ENCODE measurements around the gene MSH3.
"Not testable (repeated sequence)": the region's sequence is repeated elsewhere in the genome, so short reads cannot be mapped to it uniquely, and the experiment has no call there.

MSH3 gene

DNA sequence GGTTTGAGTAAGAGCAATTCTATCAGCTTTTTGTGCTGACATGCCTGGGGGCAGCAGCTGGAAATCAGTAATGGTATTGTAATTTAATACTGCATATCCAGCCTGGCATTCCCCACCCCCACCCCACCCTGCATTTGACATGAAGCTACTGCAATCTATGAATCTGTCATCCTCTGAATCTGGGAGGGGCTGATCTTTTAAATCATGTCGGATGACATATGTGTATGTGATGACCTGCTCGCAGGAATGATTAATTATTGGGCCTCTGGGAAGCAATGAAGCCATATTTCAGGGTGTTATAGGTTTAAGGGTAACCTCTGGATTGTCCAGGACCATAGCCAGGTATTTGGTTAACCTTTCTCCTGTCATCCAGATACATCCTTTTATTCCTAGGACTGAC is 241.1 kb downstream of the MSH3 start:
- DNase-seq (ENCODE audit: low spot score) (no peak), FAIRE-seq (no peak)

DNA sequence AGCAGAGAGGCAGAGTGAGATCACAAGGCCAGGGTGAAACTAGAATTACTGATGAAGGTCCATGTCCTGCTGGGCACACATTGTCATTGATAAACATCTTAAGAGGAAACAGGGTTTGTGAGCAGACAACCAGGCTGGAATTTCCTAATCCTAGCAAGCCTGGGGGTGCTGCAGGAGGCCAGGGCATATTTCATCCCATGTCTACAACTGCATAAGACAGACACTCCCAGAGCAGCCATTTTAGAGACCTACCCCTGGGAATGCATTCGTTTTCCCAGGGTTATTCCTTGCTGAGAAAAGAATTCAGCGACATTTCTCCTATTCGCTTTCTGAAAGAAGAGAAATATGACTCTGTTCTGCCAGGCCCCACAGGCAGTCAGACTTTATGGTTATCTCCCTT is 248.2 kb downstream of the MSH3 start:
- FAIRE-seq; DNase-seq (ENCODE audit: low spot score): not testable (repeated sequence)

DNA sequence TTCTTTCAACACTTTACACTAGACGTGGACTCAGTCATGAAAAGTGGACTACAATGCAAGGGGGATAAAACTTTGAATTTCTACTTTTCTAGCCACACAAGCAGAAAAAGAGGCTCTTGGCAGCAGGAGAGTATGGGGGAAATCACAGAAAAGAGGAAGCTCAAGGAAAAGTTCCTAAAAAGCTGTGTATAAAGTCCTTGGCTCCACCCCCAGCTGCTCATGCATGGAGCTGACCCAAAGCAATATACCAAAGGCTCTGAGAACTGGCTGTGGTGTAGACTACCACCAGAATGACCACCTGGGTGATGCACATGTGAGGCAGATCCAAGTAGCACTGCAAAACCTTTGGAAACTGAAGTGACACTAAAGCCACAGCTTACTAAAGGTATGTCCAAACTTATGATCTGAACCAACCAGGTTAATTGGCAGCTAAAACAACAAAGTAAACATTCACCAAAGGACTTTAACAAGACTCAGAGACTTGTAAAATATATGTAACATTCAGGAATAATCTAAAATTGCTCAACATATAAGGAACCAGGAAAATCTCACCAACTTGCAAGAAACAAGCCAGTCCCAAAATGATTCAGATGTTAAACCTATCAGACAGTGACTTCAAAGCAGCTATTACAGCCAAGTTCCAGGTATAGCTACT is 250.2 kb downstream of the MSH3 start:
- FAIRE-seq (no peak), DNase-seq (ENCODE audit: low spot score) (no peak)

DNA sequence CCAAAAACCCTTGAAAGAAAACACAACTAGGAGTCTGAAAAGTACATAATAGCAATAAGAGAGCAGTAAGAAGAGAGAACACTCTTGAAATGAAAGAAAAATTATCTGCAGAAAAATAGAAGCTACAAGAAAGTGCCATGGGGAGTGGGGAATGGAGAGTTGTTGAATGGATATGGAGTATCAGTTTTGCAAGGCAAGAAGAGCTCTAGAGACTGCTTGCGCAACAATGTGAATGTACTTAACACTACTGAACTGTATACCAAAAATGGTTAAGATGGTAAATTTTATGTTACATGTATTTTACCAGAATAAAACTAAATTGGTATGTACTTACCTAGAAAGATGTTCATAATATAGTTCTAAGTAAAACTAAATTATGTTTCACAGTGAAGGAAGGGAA is 251.0 kb downstream of the MSH3 start:
- FAIRE-seq = no peak

DNA sequence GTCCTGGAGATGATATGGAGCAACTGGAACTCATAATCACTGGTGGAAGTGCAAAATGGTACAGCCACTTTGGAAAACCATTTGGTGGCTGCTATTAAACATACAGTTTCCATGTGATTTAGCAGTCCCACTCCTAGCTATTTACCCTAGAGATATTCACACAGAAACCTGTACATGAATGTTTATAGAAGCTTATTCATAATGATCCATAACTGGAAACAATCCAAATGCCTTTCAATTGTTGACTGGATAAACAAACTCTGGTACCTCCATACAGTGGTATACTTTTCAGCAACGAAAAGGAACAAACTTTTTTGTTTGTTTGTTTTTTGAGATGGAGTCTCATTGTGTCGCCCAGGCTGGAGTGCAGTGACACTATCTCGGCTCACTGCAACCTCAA is 258.0 kb downstream of the MSH3 start:
- FAIRE-seq (no peak), DNase-seq (ENCODE audit: low spot score) (no peak)

More for the DNA sequence above, 251.0 kb downstream of the MSH3 start:
- no peak for DNase-seq (ENCODE audit: low spot score)

DNA sequence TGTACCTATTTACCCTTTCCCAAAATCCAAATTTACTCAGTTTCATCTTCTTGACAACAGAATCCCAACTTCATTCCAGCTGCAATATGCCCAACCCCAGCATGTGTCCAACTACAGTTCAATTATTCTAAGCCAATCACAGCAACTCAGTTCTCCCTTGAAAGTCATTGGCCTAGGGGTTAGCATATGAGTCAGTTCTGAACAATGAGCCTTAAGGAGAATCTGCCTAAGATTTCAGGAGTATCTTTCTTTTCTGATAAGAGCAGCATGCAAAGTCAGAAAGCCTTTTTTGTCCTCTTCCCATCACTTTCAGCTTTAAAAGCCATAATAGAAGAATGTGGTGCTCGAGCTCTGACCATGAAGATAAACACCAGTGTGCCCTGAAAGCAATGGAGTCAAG is 261.3 kb downstream of the MSH3 start:
- FAIRE-seq (no peak), DNase-seq (ENCODE audit: low spot score) (no peak)

DNA sequence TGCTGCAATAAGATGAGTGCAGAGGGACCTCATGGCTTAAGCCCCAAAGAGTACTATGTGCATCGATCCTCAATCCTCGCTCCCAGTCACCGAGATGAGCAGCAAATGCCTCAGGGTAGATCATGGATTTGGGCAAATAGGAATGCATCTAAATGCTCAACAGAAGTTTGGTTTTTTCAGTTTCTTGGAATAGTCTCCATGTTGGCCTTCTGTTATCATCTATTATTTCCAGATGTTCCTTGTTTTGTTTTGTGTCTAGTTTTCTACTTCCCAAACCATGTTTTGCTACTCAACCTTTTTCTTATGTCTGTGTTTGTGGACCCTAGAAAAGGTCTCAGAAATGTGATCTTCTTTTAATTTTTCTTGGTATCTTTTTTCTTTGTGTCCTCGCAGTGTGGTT is 262.2 kb downstream of the MSH3 start:
- no peak for FAIRE-seq

DNA sequence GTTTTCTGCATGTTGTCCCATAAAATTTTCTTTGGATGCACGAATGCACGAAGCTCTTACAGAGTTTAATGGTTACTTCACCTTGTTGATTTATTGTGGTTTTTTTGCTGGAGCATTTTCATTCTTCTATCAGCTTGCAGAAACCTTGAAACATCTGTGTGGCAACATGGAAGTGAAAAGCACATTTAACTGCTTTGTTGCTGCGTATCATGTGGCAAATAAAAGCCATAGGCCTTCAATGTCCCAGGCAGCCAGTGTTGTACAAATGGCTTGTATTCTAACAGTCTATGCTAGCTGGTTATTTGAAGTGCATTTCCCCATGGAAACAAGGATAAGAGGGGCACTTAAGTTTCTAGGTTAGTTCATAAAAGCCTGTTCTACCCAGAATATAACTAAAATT is 263.2 kb downstream of the MSH3 start:
- FAIRE-seq (no peak), DNase-seq (ENCODE audit: low spot score) (no peak)

More for the DNA sequence above, 262.2 kb downstream of the MSH3 start:
- no peak for DNase-seq (ENCODE audit: low spot score)

DNA sequence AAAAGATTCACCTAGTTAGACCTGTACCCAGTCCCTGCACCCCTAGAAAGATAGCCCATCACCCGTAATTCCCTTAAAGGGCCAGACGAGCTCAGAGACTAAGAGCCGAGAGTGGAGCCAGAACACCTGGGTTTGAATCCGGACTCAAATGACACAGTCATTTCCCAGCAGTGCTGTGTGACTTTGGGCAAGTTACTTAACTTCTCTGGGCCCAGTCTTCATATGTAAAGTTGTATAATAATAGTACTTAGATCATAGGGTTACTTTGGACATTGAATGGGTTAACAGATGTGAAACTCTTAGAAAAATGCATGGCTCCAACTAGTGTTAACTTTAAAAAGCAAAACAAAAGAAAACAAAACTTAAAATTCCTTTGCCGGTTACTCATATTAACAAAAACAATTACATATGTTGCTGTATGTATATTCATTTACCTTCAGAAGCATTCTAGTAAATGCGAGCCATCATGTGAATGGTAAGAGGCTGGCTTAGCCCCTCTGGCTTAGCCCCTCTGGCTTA is 265.3 kb downstream of the MSH3 start:
- no peak for FAIRE-seq
- no peak for DNase-seq (ENCODE audit: low spot score)

DNA sequence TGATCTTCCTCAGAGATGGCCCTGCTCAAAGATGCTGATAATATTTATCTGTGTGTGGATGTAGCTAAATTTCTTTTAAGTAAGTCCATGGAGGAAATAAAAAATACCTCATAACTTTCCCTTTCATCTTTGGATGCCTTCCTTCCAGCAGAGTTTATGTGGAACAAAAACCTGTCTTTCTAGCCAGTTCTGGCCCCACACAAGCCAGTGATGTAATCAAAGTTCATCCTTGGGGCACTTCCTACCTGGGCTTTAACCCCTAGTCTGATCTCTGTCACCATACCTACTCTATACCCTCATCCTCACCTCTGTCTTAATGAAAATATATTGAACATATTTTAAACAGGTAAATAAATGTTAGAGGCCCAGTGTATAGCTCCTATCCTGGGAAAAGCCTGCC is 265.9 kb downstream of the MSH3 start:
- FAIRE-seq (no peak), DNase-seq (ENCODE audit: low spot score) (no peak)

DNA sequence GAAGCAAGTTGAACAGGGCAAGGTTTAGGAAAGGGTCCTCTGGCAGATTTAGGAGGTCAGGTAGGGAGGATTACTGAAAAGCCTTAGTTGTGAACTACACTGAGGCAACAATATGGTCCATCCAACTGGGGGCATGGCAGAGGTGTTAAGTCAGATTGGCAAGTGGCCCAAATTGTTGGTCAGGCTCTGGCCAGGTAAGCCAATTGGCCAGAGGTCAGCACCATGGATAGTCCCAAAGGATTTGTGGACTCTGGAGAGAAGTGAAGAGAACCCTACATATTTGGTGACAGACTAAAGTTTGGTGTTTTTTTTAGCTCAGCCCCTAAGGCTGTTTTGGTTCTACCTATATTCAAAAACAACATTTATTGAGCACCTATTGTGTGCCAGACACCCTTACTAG is 266.6 kb downstream of the MSH3 start:
- no peak for FAIRE-seq
- no peak for DNase-seq (ENCODE audit: low spot score)

DNA sequence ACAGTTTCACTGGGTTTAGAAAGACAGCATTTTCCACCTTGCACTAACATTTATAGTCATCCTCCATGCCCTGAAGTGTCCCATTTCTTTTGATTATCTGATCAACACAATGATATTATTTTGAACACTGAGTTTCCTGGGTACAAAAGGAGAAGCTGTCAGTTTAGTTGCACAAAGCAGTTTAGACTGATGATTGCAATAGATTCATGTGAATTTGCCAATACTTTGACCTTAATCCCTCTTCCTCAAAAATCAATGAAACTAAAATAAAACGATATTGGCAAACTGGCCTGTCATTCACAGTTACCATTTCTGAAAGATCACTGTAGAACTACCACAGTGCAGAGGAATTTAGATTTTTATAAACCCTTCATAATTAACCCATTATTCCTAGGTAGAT is 271.5 kb downstream of the MSH3 start:
- DNase-seq (ENCODE audit: low spot score) (no peak), FAIRE-seq (no peak)

Measured in RCC 7860 (cell line).